DOHH2 (cell line): ENCODE results near the gene SAMD10.

Experiments
- H3F3A ChIP-seq: fragments of 200-600 bp; sonication (generic), shearing (Covaris generic); 2 replicates; pipeline ENCODE4 v1.6.0; 2016; ENCODE audit warnings: antibody characterized with exemption, mild to moderate bottlenecking; ENCODE audit not compliant: control insufficient read depth, insufficient read depth
- H3K27ac ChIP-seq: fragments of 200-600 bp; sonication (generic); 2 replicates; pipeline ENCODE4 v1.5.1; 2014; ENCODE audit warnings: low read depth, mild to moderate bottlenecking, low read length, moderate library complexity
- H3K27me3 ChIP-seq: fragments of 200-600 bp; sonication (generic); 2 replicates; pipeline ENCODE4 v1.6.1; 2014; ENCODE audit warnings: mild to moderate bottlenecking, low read length, mixed read lengths; ENCODE audit not compliant: control insufficient read depth
- H3K36me3 ChIP-seq: fragments of 200-600 bp; sonication (generic); 2 replicates; pipeline ENCODE4 v1.6.1; 2014; ENCODE audit warnings: mild to moderate bottlenecking, low read length, moderate library complexity, mixed read lengths; ENCODE audit not compliant: control insufficient read depth
- H3K4me1 ChIP-seq: fragments of 200-600 bp; sonication (generic); 2 replicates; pipeline ENCODE4 v1.6.1; 2014; ENCODE audit warnings: mild to moderate bottlenecking, low read length, mixed read lengths; ENCODE audit not compliant: control insufficient read depth
- H3K4me2 ChIP-seq: fragments of 200-600 bp; sonication (generic); 2 replicates; pipeline ENCODE4 v1.6.0; 2014; ENCODE audit warnings: mild to moderate bottlenecking, low read length, moderate library complexity
- H3K4me3 ChIP-seq: fragments of 200-600 bp; sonication (generic); 2 replicates; pipeline ENCODE4 v1.5.1; 2014; ENCODE audit warnings: mild to moderate bottlenecking, low read length, mixed read lengths
- H3K79me2 ChIP-seq: fragments of 200-600 bp; sonication (generic); 2 replicates; pipeline ENCODE4 v1.6.1; 2014; ENCODE audit warnings: mild to moderate bottlenecking, low read length, mixed read lengths; ENCODE audit not compliant: control insufficient read depth
- H3K9me2 ChIP-seq: fragments of 200-600 bp; sonication (generic); replicated peaks from 2 replicates; pipeline ENCODE4 v1.6.1; 2014; ENCODE audit warnings: mild to moderate bottlenecking, low read length, mixed read lengths; ENCODE audit not compliant: control insufficient read depth
- H3K9me3 ChIP-seq: fragments of 200-600 bp; sonication (generic); 2 replicates; pipeline ENCODE4 v1.6.1; 2014; ENCODE audit warnings: antibody characterized with exemption, low read length, mixed read lengths; ENCODE audit not compliant: control insufficient read depth, insufficient read depth
- H4K20me1 ChIP-seq: fragments of 200-600 bp; sonication (generic); 2 replicates; pipeline ENCODE4 v1.6.0; 2014; ENCODE audit warnings: low read depth, mild to moderate bottlenecking, antibody characterized with exemption, low read length, moderate library complexity; ENCODE audit not compliant: control insufficient read depth, insufficient read depth
- EZH2phosphoT487 ChIP-seq: fragments of 200-600 bp; sonication (generic); IDR thresholded peaks from 2 replicates; pipeline ENCODE4 v1.6.1; 2017; ENCODE audit warnings: borderline replicate concordance, mild to moderate bottlenecking, antibody characterized with exemption, low read length, moderate library complexity, mixed read lengths
- TF ChIP-seq, protein P1 (sequence below): fragments of 200-600 bp; sonication (generic); IDR thresholded peaks from one replicate; pipeline ENCODE4 v1.5.1; 2014; ENCODE audit warnings: antibody characterized with exemption, mild to moderate bottlenecking, low read depth, low read length; ENCODE audit not compliant: poor library complexity, severe bottlenecking

SAMD10 gene

DNA sequence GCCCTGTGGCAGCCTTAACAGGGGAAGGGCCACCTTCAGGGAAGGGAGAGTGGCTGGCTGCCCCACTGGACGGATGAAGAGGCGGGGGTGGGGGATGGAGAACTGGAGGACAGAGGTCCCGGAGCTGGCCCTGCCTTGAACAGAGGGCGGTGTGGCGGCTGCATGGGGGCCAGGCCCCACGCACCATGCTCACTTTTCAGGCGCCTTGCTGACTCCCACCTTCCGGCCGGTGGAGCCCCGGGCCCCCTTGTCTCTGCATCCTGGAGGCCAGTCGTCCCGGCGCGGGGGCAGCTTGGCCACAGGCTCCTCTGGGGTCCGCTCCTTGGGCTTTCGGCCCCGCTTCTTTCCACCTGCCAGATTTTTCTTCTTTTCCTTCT lies 19.8 kb downstream of the SAMD10 start:
- Histone ChIP-seq H3K9me2 (no peaks in the 10 kb centered on the region), H3K27ac (no peak overlapping the region), H3K4me1 (peaks cover 26% of the 10 kb centered on the region), H3K4me2 (no peak overlapping the region), H3K27me3 (no peaks in the 10 kb centered on the region), H3F3A (0 out of 2 replicates have a peak, but pooled peaks cover 3% of the 10 kb centered on the region), H3K4me3 (no peak overlapping the region), H3K79me2 (peaks cover 15% of the 10 kb centered on the region), H3K36me3 (peaks cover 40% of the 10 kb centered on the region), H4K20me1 (0 out of 2 replicates have a peak, but pooled peaks cover 2% of the 10 kb centered on the region), H3K9me3 (no peaks in the 10 kb centered on the region)
- no peak for TF ChIP-seq EZH2phosphoT487
- TF ChIP-seq, protein P1, sequence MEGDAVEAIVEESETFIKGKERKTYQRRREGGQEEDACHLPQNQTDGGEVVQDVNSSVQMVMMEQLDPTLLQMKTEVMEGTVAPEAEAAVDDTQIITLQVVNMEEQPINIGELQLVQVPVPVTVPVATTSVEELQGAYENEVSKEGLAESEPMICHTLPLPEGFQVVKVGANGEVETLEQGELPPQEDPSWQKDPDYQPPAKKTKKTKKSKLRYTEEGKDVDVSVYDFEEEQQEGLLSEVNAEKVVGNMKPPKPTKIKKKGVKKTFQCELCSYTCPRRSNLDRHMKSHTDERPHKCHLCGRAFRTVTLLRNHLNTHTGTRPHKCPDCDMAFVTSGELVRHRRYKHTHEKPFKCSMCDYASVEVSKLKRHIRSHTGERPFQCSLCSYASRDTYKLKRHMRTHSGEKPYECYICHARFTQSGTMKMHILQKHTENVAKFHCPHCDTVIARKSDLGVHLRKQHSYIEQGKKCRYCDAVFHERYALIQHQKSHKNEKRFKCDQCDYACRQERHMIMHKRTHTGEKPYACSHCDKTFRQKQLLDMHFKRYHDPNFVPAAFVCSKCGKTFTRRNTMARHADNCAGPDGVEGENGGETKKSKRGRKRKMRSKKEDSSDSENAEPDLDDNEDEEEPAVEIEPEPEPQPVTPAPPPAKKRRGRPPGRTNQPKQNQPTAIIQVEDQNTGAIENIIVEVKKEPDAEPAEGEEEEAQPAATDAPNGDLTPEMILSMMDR, result no peak

DNA sequence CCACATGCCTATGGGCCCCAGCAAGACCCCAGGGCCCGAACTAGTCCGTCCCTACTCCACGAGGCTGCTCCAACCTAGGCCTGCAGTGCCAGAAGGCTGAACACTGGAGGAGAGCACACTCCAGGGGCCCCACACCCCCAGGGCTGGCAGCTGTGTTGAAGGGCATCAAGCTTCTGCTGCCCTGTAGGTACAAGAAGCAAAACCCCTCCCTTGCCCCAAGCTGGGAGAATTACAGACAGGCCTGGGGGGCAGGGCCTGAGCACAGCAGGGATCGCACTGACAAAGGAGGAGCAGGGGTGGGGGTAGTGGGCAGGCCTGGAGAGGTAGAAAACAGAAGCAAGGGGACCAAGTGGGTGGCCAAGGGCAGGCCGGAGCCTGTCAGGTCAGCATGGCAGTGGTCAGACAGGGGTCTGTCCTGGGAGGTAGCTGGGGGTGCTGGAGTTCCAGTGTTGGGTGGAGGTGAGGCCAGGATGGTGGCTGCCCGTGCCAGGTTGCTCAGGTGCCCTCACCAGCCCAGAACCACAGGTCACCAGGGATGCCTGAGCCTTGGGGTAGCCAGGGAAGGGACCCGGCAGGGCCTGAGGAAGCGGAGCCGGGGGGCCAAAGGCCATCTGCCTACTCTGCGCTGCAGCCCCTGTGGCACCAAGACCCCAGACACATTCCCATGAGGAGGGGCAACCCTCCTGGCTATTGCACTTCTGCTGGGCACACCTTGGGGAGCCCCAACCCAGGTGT lies 20.3 kb downstream of the SAMD10 start:
- Histone ChIP-seq H3F3A (0 out of 2 replicates have a peak, but pooled peaks cover 3% of the 10 kb centered on the region), H3K79me2 (peaks cover 21% of the 10 kb centered on the region), H3K27me3 (no peaks in the 10 kb centered on the region), H4K20me1 (peaks cover 8% of the 10 kb centered on the region; the same call in 1 of the 2 replicates), H3K36me3 (peaks cover 34% of the 10 kb centered on the region), H3K4me3 (no peak overlapping the region), H3K27ac (no peak overlapping the region), H3K9me3 (no peaks in the 10 kb centered on the region), H3K4me2 (no peak overlapping the region), H3K9me2 (no peaks in the 10 kb centered on the region), H3K4me1 (peaks cover 31% of the 10 kb centered on the region)
- TF ChIP-seq, protein P1, result no peak
- TF ChIP-seq EZH2phosphoT487, result no peak

DNA sequence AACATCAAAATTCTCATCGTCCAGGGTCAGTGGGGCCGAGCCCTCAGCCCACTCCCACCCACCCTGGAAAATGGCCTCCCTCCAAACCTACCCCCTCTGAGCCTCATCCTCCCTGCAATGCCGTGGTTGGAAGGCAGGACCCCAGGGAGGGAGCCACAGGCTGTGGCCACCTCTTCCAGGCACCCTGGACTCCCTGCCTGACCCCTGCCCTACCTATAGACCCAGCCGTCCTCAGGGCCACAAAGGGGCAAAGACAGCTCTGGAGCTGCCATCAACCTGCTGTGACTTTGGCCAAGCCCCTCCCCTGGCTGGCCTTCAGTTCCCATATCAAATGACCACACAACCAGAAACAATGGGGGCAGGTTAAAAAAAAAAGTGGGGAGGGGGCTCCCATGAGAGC lies 21.0 kb downstream of the SAMD10 start:
- Histone ChIP-seq H3K9me3 (no peaks in the 10 kb centered on the region), H3K27me3 (no peaks in the 10 kb centered on the region), H3K9me2 (no peaks in the 10 kb centered on the region), H3F3A (0 out of 2 replicates have a peak, but pooled peaks cover 3% of the 10 kb centered on the region), H3K36me3 (peaks cover 28% of the 10 kb centered on the region), H3K27ac (no peak overlapping the region), H3K4me1 (peaks cover 32% of the 10 kb centered on the region), H3K4me3 (no peak overlapping the region), H4K20me1 (peaks cover 11% of the 10 kb centered on the region; the same call in 1 of the 2 replicates), H3K79me2 (peaks cover 27% of the 10 kb centered on the region), H3K4me2 (no peak overlapping the region)
- TF ChIP-seq, protein P1, result no peak
- no peak for TF ChIP-seq EZH2phosphoT487
